HCT116 (cell line): ENCODE measurements around the gene BMP7. TPM values are rescaled to one million over a fixed set of nuclear protein-coding genes. Genes with fewer than 3 reads are reported as not detected.
"Not testable (repeated sequence)": the region's sequence is repeated elsewhere in the genome, so short reads cannot be mapped to it uniquely, and the experiment has no call there.

Experiments
- ATAC-seq: fragments of 200-7000 bp; cut with Tn5 transposase; 2 replicates; pipeline ENCODE4 v1.9.1; 2020; ENCODE audit warnings: mild to moderate bottlenecking, moderate library complexity
- BruUV-seq: library from RNA; stranded (reverse); fragments of 400-500 nt; replicated peaks from 2 replicates; lab custom pipeline; 2021; lab: Mats Ljungman, UMichigan
- CTCF ChIA-PET: fragments of 300-600 bp; sonication (Branson Sonifier 250); formaldehyde crosslinking; loops from one replicate; lab custom pipeline; 2021; ENCODE audit warnings: antibody characterized with exemption; lab: Charles Lee
- POLR2A ChIA-PET: fragments of 300-600, 350-600 bp; sonication (Branson Sonifier 250); formaldehyde crosslinking; loops from one replicate; lab custom pipeline; 2021; ENCODE audit warnings: antibody characterized with exemption; lab: Charles Lee
- RAD21 ChIA-PET, 2 experiments: fragments of 300-600 bp; sonication (Branson Sonifier 250); formaldehyde crosslinking; loops; one replicate each; lab custom pipeline; 2023; ENCODE audit warnings: low total read pairs in 2 of 2; ENCODE audit not compliant: uncharacterized antibody in 2 of 2, unreplicated experiment in 2 of 2, low non-redundant PET in 1 of 2; lab: Charles Lee
- DNase-seq: peaks from one replicate; pipeline ENCODE4 v3.0.0-alpha.2; 2010; ENCODE audit warnings: low read depth, low spot score
- H2AFZ ChIP-seq: fragments of 200-600 bp; shearing (Covaris generic), sonication (generic); 2 replicates; pipeline ENCODE4 v1.6.1; 2017; ENCODE audit warnings: low read depth, mixed run types, mixed read lengths, antibody characterized with exemption, low read length; ENCODE audit not compliant: poor library complexity, severe bottlenecking
- H3K27ac ChIP-seq: 2 replicates; pipeline ENCODE4 v1.5.1; 2012; ENCODE audit warnings: low read depth, low read length
- H3K27me3 ChIP-seq: fragments of 200-600 bp; sonication (generic); 2 replicates; pipeline ENCODE4 v1.6.1; 2016; ENCODE audit warnings: mixed run types, low read length, mixed read lengths; ENCODE audit not compliant: insufficient read depth
- H3K36me3 ChIP-seq, 2 experiments: fragments of 200-500 bp in 1 of 2; fragments of 200-600 bp in 1 of 2; sonication (Bioruptor generic) in 1 of 2; sonication (generic) in 1 of 2; 2 replicates each; pipeline versions ENCODE4 v1.5.1 to v1.6.1; 2014 to 2016; ENCODE audit warnings: low read length in 2 of 2, inconsistent platforms in 1 of 2, mixed read lengths in 1 of 2, mixed run types in 1 of 2; ENCODE audit not compliant: insufficient read depth in 2 of 2, control insufficient read depth in 1 of 2
- H3K4me1 ChIP-seq, 2 experiments: fragments of 200-600 bp in 1 of 2; sonication (generic) in 1 of 2; 2 replicates each; pipeline versions ENCODE4 v1.5.1 to v1.6.1; 2012 to 2017; ENCODE audit warnings: low read length in 2 of 2, inconsistent platforms in 1 of 2, mild to moderate bottlenecking in 1 of 2, mixed read lengths in 1 of 2, mixed run types in 1 of 2, moderate library complexity in 1 of 2; ENCODE audit not compliant: insufficient read depth in 2 of 2, control insufficient read depth in 1 of 2
- H3K4me2 ChIP-seq: fragments of 200-600 bp; sonication (generic); 2 replicates; pipeline ENCODE4 v1.6.1; 2017; ENCODE audit warnings: mixed run types, low read length, mixed read lengths
- H3K4me3 ChIP-seq, 2 experiments: fragments of 200-600 bp in 1 of 2; sonication (generic) in 1 of 2; replicated peaks in 1 of 2; 2 replicates each; pipeline ENCODE4 v1.5.1; 2011 to 2016; ENCODE audit warnings: low read length in 2 of 2, control low read depth in 1 of 2, low read depth in 1 of 2, mild to moderate bottlenecking in 1 of 2, mixed read lengths in 1 of 2, mixed run types in 1 of 2
- H3K79me2 ChIP-seq: fragments of 200-600 bp; sonication (generic); 2 replicates; pipeline ENCODE4 v1.6.1; 2017; ENCODE audit warnings: mild to moderate bottlenecking, mixed run types, low read length, moderate library complexity, mixed read lengths; ENCODE audit not compliant: insufficient read depth
- H3K9ac ChIP-seq: fragments of 200-600 bp; sonication (generic); 2 replicates; pipeline ENCODE4 v1.6.1; 2016; ENCODE audit warnings: low read length, mixed read lengths
- H3K9me2 ChIP-seq: fragments of 200-600 bp; sonication (generic), shearing (Covaris generic); 2 replicates; pipeline ENCODE4 v1.6.1; 2017; ENCODE audit warnings: mixed run types, mild to moderate bottlenecking, moderate library complexity; ENCODE audit not compliant: insufficient read depth
- H3K9me3 ChIP-seq, 2 experiments: fragments of 200-500 bp in 1 of 2; fragments of 200-600 bp in 1 of 2; sonication (Bioruptor generic) in 1 of 2; sonication (generic) in 1 of 2; 2 replicates each; pipeline ENCODE4 v1.6.1; 2014 to 2017; ENCODE audit warnings: low read length in 2 of 2, mixed read lengths in 2 of 2, inconsistent platforms in 1 of 2, low read depth in 1 of 2, mild to moderate bottlenecking in 1 of 2, mixed run types in 1 of 2, moderate library complexity in 1 of 2; ENCODE audit not compliant: control insufficient read depth in 1 of 2, insufficient read depth in 1 of 2
- H4K20me1 ChIP-seq: fragments of 200-600 bp; sonication (generic), shearing (Covaris generic); 2 replicates; pipeline ENCODE4 v1.6.1; 2017; ENCODE audit warnings: mixed run types, mild to moderate bottlenecking, moderate library complexity; ENCODE audit not compliant: insufficient read depth
- ATF3 ChIP-seq: IDR thresholded peaks from 2 replicates; pipeline ENCODE4 v1.6.1; 2012
- CBX3 ChIP-seq: IDR thresholded peaks from 2 replicates; pipeline ENCODE4 v1.6.1; 2012; ENCODE audit warnings: low read depth
- EZH2 ChIP-seq: fragments of 200-600 bp; sonication (generic); IDR thresholded peaks from 2 replicates; pipeline ENCODE4 v1.6.1; 2017; ENCODE audit warnings: antibody characterized with exemption, mixed run types
- REST ChIP-seq: IDR thresholded peaks from 2 replicates; pipeline ENCODE4 v1.6.1; 2012; ENCODE audit warnings: low read depth
- SIN3A ChIP-seq: IDR thresholded peaks from 2 replicates; pipeline ENCODE4 v1.6.1; 2012; ENCODE audit warnings: low read depth
- SP1 ChIP-seq: IDR thresholded peaks from 2 replicates; pipeline ENCODE4 v1.6.1; 2012; ENCODE audit warnings: low read depth
- SRF ChIP-seq: IDR thresholded peaks from 2 replicates; pipeline ENCODE4 v1.6.1; 2012; ENCODE audit warnings: low read depth
- YY1 ChIP-seq: IDR thresholded peaks from 2 replicates; pipeline ENCODE4 v1.6.1; 2011; ENCODE audit warnings: low read length, low read depth, moderate library complexity, mild to moderate bottlenecking; ENCODE audit not compliant: insufficient replicate concordance; ENCODE audit errors: extremely low read depth
- intact Hi-C: fragments of 100-400 bp; cut with micrococcal nuclease; formaldehyde crosslinking; loops from 2 replicates; pipeline ENCODE4 v1.10.0; 2022
- total RNA-seq: library from RNA; stranded (reverse); gene quantifications from one replicate; pipeline ENCODE4 v1.2.1, GENCODE V29; 2021; ENCODE audit not compliant: unreplicated experiment

Gene BMP7
- total RNA-seq, 1 experiment from 2014 or later, result 7.0 TPM

- Histone ChIP-seq H3K27ac (no peak overlapping the region), H3K4me2 (no peak overlapping the region), H3K36me3 (no peaks in the 10 kb centered on the region), H3K4me1 (no peaks in the 10 kb centered on the region), H3K27me3 (no peaks in the 10 kb centered on the region), H3K9me2 (no peaks in the 10 kb centered on the region), H2AFZ (no peak overlapping the region), H3K4me3 (no peak overlapping the region), H4K20me1 (no peaks in the 10 kb centered on the region), H3K79me2 (no peaks in the 10 kb centered on the region), H3K9ac (no peak overlapping the region), H3K9me3 (no peaks in the 10 kb centered on the region)
- intact Hi-C loops, result no loop called here
- RAD21 ChIA-PET, result no interaction called here
- no TSS peak for BruUV-seq
- DNase-seq, result no peak
- POLR2A ChIA-PET, result no interaction called here
- ATAC-seq, result no peak
- CTCF ChIA-PET, result no interaction called here
- TF ChIP-seq SP1 (no peak), SRF (no peak), YY1 (no peak), ATF3 (no peak), REST (no peak), CBX3 (no peak), EZH2 (no peak), SIN3A (no peak)
Observed at GRCh38 chr20:57158474-57158873, 108.0 kb downstream of the BMP7 start.

GRCh38 chr20:57157787-57158186, 108.7 kb downstream of the BMP7 start:
- H3K4me3 ChIP-seq, H3K27me3 ChIP-seq, H3K9me2 ChIP-seq, H3K27ac ChIP-seq, intact Hi-C loops, ATAC-seq, H3K4me2 ChIP-seq, H4K20me1 ChIP-seq, RAD21 ChIA-PET, H3K4me1 ChIP-seq, BruUV-seq, POLR2A ChIA-PET, H3K36me3 ChIP-seq, DNase-seq, H3K9ac ChIP-seq, H2AFZ ChIP-seq, H3K79me2 ChIP-seq, H3K9me3 ChIP-seq, CTCF ChIA-PET: not testable (repeated sequence)
